Body of pancreas (tissue), 4 donors: Measurements from ENCODE around the gene RIPK4.
"Not testable (repeated sequence)": the region's sequence is repeated elsewhere in the genome, so short reads cannot be mapped to it uniquely, and the experiment has no call there.

Experiments
- CTCF ChIP-seq, 7 experiments: fragments of 450-650 bp in 4 of 7; fragments of 200-600 bp in 3 of 7; sonication (generic) in 3 of 7; IDR thresholded peaks; one replicate each; pipeline ENCODE4 v1.5.1; 2016 to 2019; ENCODE audit warnings: antibody characterized with exemption in 7 of 7
- POLR2A ChIP-seq, 3 donors: fragments of 450-650 bp; IDR thresholded peaks; one replicate each; pipeline ENCODE4 v1.6.1; 2016; ENCODE audit warnings: antibody characterized with exemption in 3 of 3, mild to moderate bottlenecking in 2 of 3

GRCh38 chr21:41694042-41694441 is 72.8 kb downstream of the RIPK4 start:
- TF ChIP-seq CTCF, POLR2A (IDR thresholded peaks at IDR 0.05): not testable (repeated sequence)
